HG03175 (cell line): ENCODE results near the gene PNPLA3.

Source experiments
- ATAC-seq: cut with Tn5 transposase; IDR thresholded peaks from one replicate; pipeline ENCODE4 v1.9.1; 2021; ENCODE audit warnings: mild to moderate bottlenecking, moderate library complexity; ENCODE audit not compliant: unreplicated experiment

Gene PNPLA3

GRCh38 chr22:43957871-43958270 is 34.3 kb downstream of the PNPLA3 start:
- no peak for ATAC-seq

- ATAC-seq, result no peak
Measured at GRCh38 chr22:43964314-43964857, 40.8 kb downstream of the PNPLA3 start.

- ATAC-seq, result no peak
Measured at GRCh38 chr22:43967069-43967468, 43.5 kb downstream of the PNPLA3 start.

DNA sequence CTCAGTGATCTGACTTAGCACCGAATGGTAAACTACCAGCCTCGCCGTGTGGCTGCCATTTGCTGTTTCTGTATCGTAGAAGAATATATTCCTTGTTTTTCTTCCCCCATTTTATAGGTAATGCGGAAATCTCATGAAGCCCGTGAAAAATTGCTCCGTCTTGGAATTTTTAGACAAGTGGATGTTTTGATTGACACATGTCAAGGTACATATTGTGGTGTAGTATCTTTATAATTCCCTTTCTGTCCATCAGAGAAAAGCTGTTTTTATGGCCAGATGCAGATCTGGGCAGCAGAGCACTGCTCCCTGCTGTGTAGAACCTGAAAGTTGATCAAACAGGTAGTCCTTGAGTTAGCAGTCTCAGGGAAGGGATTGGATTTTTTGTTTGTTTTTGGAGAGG is 45.0 kb downstream of the PNPLA3 start:
- ATAC-seq, result no peak

GRCh38 chr22:43969021-43969878 is 45.6 kb downstream of the PNPLA3 start:
- ATAC-seq, result no peak

GRCh38 chr22:43969989-43970755 is 46.6 kb downstream of the PNPLA3 start:
- ATAC-seq, result no peak

- ATAC-seq, result no peak
Measured at GRCh38 chr22:43971112-43971511, 47.5 kb downstream of the PNPLA3 start.

DNA sequence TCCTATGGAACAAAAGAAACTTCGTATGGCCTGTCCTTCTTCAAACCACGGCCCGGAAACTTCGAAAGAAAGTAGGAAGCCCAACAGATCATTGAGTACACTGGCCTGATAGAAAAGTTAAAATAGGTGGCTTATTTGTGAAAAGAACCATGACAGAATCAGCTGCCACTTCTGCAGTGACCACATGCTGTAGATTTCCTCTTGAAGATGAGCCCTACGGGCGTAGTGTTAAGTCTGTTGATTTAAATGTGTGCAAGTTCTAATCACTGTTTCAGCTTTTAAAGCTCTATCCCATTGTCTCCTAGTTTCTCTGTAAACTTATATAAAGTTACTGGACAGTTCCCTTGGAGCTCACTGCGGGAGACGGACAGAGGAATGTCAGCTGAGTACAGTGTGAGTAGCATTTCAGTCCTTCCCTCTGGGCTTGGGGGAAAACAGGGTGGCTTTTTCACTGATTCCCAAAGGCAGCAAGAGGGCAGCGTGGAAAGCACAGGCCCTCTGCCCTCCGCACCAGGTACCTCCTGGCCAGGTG is 49.4 kb downstream of the PNPLA3 start:
- no peak for ATAC-seq

GRCh38 chr22:43974028-43974545 is 50.5 kb downstream of the PNPLA3 start:
- no peak for ATAC-seq

DNA sequence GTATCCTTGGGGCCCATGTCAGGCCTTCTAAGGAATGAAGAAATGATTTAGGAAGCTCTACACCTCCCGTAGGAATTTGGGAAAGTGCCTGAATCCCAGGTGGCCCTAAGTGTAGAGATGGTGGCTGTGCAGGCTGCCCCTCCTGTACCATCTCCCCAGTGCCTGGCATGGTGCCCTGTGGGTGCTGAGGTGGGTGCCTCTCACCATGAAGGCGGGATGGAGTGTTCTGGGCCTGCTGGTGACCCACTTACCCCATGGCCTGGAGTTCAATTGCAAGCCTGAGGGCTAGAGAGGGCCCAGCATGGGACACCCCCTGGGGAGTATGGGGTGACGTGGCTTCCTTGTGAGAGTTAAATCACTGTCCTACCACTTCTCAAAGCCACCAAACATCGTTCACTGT is 51.4 kb downstream of the PNPLA3 start:
- no peak for ATAC-seq

DNA sequence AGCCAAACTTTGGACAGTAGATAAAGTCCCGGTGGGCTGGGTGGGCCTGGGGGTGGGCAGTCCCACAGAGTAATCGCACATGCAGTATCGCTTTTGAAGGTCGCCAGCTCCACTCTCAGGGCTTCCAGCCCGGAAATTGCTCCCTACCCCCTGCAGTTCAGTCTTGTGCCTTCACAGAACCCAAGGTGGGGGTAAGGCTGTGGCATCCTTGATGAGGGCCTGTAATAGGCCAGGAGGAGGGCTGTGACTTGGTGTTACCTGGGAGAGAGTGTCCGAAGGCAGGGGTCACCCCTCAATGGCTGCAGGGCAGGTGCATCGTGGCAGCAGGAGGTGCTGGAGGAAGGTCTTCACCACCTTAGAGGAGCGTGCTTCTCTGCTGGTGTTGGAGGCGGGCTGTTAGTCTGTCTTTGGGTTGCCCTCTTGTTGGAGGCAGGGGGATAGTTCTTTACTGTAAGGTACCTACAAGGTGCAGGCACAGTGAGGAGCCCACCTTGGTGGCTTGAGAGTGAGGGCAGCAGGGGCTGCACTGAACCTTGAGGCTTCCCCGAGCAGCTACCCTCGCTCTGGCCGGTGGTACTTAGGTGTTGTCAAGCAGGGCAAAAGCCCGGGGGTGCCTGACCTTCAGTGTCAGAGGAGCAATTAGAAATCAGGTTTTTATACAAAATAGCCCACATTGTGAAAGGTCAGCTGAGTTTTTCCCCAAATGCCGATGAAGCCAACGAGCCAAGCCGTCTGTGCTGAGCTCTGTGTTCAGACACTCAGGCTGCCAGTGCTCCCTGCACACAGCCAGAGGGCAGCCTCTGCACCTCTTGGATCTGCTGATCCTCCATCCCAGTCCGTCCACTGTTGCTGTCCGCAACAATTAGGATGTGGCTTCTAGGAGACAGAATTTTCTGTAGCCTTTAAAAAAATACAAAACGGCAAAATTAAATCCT is 53.5 kb downstream of the PNPLA3 start:
- no peak for ATAC-seq

- ATAC-seq, result no peak
Measured at GRCh38 chr22:43978558-43978957, 55.0 kb downstream of the PNPLA3 start.

DNA sequence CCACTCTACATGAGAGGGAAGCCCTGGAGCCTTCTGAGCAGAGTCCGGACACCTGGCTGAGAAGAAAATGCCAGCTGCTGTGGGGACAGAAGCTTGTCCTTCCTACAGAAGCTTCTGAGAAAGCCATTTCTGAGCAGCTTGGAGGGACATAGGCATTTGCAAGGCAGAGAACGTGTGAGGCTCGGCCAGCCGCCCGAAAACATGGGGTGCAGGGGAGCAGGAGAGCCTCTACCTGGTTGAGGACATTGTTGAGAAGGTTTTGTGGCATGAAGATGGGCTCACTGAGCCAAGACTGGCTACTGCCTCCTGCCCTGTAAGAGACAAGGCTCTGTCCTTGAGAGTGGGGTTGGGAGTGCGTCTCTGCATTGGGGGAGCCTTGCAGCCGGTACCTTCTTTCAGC is 57.0 kb downstream of the PNPLA3 start:
- ATAC-seq, result no peak

GRCh38 chr22:43980996-43981395 is 57.4 kb downstream of the PNPLA3 start:
- ATAC-seq, result no peak

- no peak for ATAC-seq
Measured at GRCh38 chr22:43983808-43984207, 60.2 kb downstream of the PNPLA3 start.

DNA sequence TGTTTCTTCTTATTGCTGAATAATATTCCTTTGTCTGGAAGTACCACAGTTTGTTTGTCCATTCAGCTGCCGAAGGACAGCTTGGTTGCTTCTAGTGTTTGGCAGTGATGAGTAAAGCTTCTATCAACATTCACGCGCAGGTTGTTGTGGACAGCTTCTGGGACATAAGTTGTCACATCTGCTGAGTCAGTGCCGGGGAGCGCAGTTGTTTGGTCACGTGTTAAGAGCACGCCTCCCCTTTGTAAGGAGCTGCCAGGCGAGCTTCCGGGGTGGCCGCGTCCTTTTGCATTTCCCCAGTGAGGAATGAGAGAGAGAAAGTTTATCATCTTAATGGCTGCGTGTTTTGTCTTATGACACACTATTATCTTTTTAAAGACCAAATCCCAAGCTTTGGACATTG is 61.9 kb downstream of the PNPLA3 start:
- ATAC-seq, result no peak

DNA sequence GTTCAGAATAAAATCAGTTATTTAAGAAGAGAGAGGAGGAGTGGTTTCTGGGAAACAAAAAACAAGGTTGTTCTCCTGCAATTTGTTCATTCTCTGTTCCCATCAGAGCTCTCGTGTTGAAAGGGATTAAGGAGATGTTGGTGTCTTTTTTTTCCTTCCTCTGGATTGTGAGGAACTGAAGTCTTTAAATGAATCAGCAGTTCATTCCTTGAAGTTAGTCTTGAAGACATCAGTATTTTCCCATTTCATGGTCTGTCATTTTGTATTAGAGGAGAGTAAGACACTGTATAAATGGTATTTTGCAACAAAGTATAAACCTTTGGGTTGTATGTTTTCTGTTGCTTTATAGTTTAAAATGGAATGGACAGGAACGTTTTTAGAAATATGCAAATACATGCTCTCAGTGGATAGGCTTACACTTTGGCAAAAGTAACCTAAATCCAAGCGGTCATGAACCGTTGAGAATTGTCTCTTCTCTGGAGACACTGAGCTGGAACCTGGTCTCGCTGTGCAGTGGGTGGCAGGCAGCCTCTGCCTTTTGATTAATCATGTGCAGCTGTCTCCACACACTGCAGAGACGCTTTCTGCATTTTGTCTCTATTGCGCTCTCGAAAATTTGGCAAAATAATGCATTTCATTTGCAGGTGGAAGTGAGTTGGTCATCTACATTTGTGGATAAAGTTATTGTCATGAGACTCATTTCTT is 64.7 kb downstream of the PNPLA3 start:
- no peak for ATAC-seq

GRCh38 chr22:43988960-43989359 is 65.4 kb downstream of the PNPLA3 start:
- ATAC-seq, result no peak

DNA sequence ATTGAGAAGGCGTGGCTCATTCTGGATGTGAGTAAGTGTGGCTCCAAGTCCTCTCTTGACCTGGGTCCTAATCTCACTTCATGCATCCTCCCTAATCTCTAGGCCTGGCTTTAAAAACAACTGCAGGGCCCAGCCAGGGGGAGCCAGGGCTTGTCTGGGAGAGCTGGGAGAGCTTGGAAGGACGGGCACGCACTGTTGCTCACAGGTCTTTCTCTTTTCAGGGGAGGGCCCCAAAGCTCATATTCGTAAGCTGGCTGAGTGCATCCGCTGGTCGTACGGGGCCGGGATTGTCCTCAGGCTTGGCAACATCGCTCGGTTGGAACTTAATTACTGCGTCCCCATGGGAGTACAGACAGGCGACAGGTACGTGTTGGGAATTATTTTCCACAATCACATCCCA is 66.4 kb downstream of the PNPLA3 start:
- ATAC-seq, result no peak
